ENCODE measurements around the gene RAB6B. TPM values are rescaled to one million over a fixed set of nuclear protein-coding genes. Genes with fewer than 3 reads are reported as not detected.
"Not testable (repeated sequence)": the region's sequence is repeated elsewhere in the genome, so short reads cannot be mapped to it uniquely, and the experiment has no call there.

The RAB6B gene
- total RNA-seq, 2 donors from 2014 or later = 0.16 to 2.2 TPM

DNA sequence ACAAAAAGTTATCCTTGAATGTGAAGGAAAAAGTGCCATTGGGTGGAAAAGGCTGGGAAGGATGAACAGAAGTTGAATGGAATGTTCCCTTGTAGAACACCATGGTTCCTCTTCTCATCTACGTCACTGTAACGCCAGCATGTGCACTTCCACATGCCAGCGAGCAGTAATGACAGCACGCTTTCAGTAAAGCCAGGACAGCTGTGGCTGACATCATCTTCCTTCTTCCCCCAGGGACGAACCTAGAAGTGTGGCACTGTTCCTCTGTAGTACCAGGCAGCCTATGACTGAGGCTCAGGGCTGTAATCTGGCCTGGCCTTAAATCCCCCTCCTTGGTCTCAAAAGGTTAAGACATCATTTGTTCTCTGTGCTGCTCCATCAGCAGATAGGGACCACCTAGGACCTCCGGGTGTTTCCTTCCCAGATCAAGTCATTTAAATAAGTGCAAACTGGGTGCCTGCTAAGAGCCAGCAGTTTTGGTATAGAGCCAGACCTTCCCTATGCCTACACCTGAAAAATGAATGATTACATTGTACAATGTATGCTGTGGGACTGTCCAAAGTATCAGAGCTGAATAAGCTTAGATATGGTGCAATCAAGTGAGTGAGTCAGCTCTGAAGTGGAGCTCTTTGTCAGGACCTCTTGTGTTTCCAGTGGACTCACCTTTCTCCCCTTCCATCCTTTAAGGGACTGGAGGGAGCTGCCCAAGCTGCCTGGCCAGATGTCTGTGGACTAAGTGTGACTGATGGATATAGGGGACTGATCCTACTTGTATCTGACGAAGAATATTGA lies 95.7 kb downstream of the RAB6B start:
- peak in 1 of 2 donors; percentile 63 for ATAC-seq
- no peaks in the 10 kb centered on the region for H3K36me3 Mint-ChIP-seq
- H3K9me3 Mint-ChIP-seq = no peaks in the 10 kb centered on the region
- H3K27ac Mint-ChIP-seq = no peak overlapping the region
- DNase-seq (ENCODE audit: low spot score in 2 of 2) = no peak

DNA sequence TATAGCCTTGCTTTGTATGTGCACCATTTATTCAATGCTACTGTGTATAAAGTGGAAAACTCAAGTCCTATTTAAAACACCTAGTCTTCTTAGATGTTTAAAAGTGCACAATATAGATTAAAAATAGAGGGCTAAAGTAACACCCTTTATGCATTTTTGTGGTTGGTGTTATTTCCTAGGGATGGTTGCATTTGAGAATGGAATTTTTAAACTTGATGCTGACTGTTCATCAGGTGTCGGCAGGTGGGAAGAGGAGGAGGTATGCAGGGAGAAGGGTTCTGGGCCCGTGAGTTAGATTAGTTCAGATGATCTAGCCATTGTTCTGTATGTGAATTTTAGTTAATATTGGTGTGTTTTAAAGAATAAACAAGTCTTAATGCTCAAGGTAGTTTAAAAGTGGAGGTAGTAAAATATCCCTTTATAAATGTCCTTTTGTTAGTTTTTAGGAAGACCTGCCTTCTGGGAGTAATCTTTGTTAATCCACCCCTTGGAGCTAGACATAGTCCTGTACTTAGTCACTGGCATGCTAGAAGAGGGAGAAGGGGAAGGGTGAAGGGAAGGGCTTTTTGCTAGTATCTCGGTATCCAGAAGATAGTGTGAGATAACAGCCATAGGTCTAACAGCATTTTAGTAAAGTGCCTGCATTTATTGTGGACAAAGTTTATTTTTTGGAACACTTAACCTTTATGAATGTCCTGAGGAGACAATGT lies 98.1 kb downstream of the RAB6B start:
- ATAC-seq (no peak), DNase-seq (ENCODE audit: low spot score in 2 of 2) (no peak)
- Mint-ChIP-seq H3K27ac (no peak overlapping the region), H3K36me3 (peaks cover 5 to 6% of the 10 kb centered on the region in 2 donors), H3K9me3 (peaks cover 4 to 5% of the 10 kb centered on the region in 2 donors)

DNA sequence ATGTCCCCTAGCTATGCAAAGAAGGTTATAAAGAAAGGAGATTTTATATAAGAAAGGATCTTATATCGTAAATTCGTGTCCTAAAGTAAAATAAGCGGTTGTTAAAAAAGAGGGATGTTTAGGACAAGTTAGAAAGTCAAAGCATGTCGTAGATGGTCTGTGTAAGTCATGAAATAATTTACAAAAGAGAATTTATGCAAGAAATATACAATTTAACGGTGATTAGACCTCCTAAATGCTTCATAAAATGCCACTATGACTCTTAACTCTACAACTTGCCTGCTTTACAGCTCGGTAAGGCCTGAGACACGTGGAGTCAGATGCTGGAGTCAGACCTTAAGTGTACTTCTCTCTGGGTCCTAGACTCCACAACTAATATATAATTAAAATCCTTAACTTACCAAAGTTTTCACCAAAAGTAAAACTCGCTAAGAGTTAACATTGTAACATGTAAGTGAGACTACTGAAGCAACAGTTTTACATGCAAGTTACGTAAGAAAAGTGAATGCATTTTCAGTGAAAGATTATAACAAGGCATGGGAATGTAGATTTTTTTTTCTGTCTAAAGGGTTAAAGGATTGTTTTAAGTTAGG lies 103.4 kb downstream of the RAB6B start:
- Mint-ChIP-seq H3K36me3 (peaks cover 6 to 16% of the 10 kb centered on the region in 2 donors), H3K27ac (no peak overlapping the region), H3K9me3 (peaks cover 6 to 7% of the 10 kb centered on the region in 2 donors)
- ATAC-seq (no peak), DNase-seq (ENCODE audit: low spot score in 2 of 2) (no peak)

DNA sequence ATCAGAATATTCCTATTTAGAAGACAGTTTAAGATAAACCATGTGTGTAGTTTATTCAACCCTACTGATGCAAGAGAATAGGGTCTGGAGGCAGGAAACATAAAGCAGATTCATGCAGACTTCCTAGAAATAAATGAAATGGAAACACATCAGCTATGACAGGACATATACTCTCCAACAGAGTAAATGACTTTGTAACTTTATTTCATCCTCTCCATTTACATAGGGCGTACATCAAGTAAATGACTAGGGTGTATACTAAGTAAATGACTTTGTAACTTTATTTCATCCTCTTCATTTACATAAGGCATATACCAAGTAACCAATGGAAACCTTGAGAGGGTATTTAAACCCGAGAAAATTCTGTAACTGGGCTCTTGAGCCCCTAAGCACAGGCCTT lies 107.7 kb downstream of the RAB6B start:
- peaks cover 6 to 7% of the 10 kb centered on the region in 2 donors for H3K9me3 Mint-ChIP-seq

DNA sequence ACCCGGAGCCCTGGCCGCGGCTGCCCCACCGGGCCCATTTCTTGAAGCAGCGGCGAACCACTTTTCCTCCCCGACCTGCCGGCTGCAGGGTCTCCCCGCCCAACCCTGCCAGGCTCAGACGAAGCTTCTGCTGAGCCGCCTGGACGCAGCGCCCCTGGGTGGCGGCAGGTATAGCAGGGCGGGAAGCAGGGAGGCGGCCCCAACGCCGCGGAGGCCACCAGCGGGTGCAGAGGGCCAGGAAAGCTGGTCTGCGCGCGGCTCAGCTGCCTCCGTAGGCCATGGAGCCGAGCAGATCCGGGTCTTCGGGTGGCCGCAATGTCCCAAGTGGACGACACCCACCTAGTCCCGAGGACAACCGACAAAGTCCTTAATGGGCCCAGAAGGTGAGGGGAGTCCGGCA lies 111.9 kb downstream of the RAB6B start:
- ATAC-seq (no peak), DNase-seq (ENCODE audit: low spot score in 2 of 2) (no peak)
- Mint-ChIP-seq H3K27ac (no peak overlapping the region), H3K36me3 (no peaks in the 10 kb centered on the region), H3K9me3 (no peaks in the 10 kb centered on the region)

More for the DNA sequence above, 107.7 kb downstream of the RAB6B start:
- peaks cover 6 to 14% of the 10 kb centered on the region in 2 donors for H3K36me3 Mint-ChIP-seq
- ATAC-seq (no peak), DNase-seq (ENCODE audit: low spot score in 2 of 2) (no peak)
- no peak overlapping the region for H3K27ac Mint-ChIP-seq

- no peaks in the 10 kb centered on the region for H3K36me3 Mint-ChIP-seq
- no peak overlapping the region for H3K27ac Mint-ChIP-seq
- ATAC-seq = no peak
- no peak for DNase-seq (ENCODE audit: low spot score in 2 of 2)
- H3K9me3 Mint-ChIP-seq = no peaks in the 10 kb centered on the region
Measured at GRCh38 chr3:133782454-133782853, 113.2 kb downstream of the RAB6B start.

GRCh38 chr3:133781570-133781969 lies 114.1 kb downstream of the RAB6B start:
- Mint-ChIP-seq H3K27ac (no peak overlapping the region), H3K36me3 (no peaks in the 10 kb centered on the region), H3K9me3 (no peaks in the 10 kb centered on the region)
- DNase-seq (ENCODE audit: low spot score in 2 of 2) (no peak), ATAC-seq (no peak)

DNA sequence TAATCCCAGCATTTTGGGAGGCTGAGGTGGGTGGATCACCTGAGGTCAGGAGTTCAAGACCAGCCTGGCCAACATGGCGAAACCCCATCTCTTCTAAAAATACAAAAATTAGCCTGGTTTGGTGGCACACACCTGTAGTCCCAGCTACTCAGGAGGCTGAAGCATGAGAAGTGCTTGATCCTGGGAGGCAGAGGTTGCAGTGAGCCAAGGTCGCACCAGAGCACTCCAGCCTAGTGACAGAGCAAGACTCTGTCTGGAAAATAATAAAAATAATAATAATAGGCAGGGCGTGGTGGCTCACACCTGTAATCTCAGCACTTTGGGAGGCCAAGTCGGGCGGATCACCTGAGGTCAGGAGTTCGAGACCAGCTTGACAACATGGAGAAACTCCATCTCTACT lies 114.9 kb downstream of the RAB6B start:
- H3K27ac Mint-ChIP-seq; ATAC-seq; H3K9me3 Mint-ChIP-seq; H3K36me3 Mint-ChIP-seq; DNase-seq (ENCODE audit: low spot score in 2 of 2): not testable (repeated sequence)

- ATAC-seq (no peak), DNase-seq (ENCODE audit: low spot score in 2 of 2) (no peak)
- H3K36me3 Mint-ChIP-seq = no peaks in the 10 kb centered on the region
- H3K27ac Mint-ChIP-seq = no peak overlapping the region
- no peaks in the 10 kb centered on the region for H3K9me3 Mint-ChIP-seq
Measured at GRCh38 chr3:133779626-133780203, 116.0 kb downstream of the RAB6B start.

GRCh38 chr3:133777807-133778568 lies 117.7 kb downstream of the RAB6B start:
- ATAC-seq = no peak
- Mint-ChIP-seq H3K27ac (no peak overlapping the region), H3K36me3 (no peaks in the 10 kb centered on the region), H3K9me3 (no peaks in the 10 kb centered on the region)
- DNase-seq (ENCODE audit: low spot score in 2 of 2) = no peak

DNA sequence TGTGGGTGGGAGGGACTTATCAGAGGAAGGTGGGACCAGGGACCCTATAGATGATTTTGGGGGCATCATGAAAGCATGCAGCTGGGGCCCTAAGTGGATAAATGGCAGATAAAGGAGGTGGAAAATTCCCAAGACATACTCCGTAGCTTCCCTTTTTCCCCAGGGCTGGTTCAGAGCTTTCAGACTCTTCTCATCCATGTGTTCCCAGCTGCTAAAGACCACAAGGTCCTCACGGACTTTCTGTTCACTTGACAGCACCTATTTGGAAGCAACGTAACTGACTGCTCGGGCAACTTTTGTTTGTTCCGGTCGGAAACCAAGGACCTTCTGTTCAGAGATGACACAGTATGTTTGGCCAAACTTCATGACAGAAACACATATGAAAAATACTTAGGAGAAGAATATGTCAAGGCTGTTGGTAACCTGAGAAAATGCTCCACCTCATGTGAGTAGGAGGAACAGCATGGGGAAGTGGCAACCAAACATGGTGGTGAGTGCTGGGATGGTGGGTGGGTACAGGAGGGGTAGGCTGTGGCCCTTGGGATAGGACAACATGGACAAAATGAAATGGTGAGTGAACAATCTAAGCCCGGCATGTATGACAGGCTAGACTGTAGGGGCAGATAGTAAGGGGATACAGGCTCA lies 118.8 kb downstream of the RAB6B start:
- H3K36me3 Mint-ChIP-seq = no peaks in the 10 kb centered on the region
- H3K9me3 Mint-ChIP-seq = no peaks in the 10 kb centered on the region
- no peak overlapping the region for H3K27ac Mint-ChIP-seq
- DNase-seq (ENCODE audit: low spot score in 2 of 2) (no peak), ATAC-seq (no peak)

GRCh38 chr3:133775835-133776234 lies 119.8 kb downstream of the RAB6B start:
- H3K27ac Mint-ChIP-seq = peak overlapping the region in 1 of 2 donors; percentile 51
- H3K9me3 Mint-ChIP-seq = no peaks in the 10 kb centered on the region
- no peak for DNase-seq (ENCODE audit: low spot score in 2 of 2)
- ATAC-seq = no peak
- H3K36me3 Mint-ChIP-seq = no peaks in the 10 kb centered on the region

DNA sequence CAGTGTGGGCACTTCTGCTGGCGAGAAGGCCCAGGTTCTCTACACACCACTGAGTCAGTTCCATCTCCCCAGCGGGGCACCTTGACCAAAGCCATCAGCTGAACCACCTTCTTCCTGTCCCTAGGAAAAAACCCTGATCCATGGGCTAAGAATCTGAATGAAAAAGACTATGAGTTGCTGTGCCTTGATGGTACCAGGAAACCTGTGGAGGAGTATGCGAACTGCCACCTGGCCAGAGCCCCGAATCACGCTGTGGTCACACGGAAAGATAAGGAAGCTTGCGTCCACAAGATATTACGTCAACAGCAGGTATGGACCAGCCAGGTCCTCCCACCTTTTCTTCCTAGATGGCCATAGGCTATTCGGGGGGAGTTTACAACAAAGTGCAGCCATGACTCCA lies 120.4 kb downstream of the RAB6B start:
- H3K27ac Mint-ChIP-seq = no peak overlapping the region
- no peaks in the 10 kb centered on the region for H3K36me3 Mint-ChIP-seq
- no peak for DNase-seq (ENCODE audit: low spot score in 2 of 2)
- no peaks in the 10 kb centered on the region for H3K9me3 Mint-ChIP-seq
- no peak for ATAC-seq

Measured in activated naive CD4-positive, alpha-beta T cell treated with anti-CD3 and anti-CD28 coated beads, Interleukin-2, amount 50 U/mL, for 72 hours (primary cell).